ENCODE measurements around the gene AMN.

The AMN gene

GRCh38 chr14:102954081-102954789 is 31.8 kb downstream of the AMN start:
- TF ChIP-seq MAX (IDR thresholded peaks at IDR 0.05; ENCODE audit: low read depth, low read length) (no peak), POLR2A (IDR thresholded peaks at IDR 0.05; ENCODE audit: extremely low read depth, insufficient read length) (no peak)
- H3K4me3 ChIP-seq (ENCODE audit: low read depth, low read length): no peak overlapping the region
- DNase-seq (ENCODE audit: low read depth): no peak

- no peak for TF ChIP-seq POLR2A (IDR thresholded peaks at IDR 0.05; ENCODE audit: extremely low read depth, insufficient read length)
- no peak overlapping the region for H3K4me3 ChIP-seq (ENCODE audit: low read depth, low read length)
- DNase-seq (ENCODE audit: low read depth): no peak
Observed at GRCh38 chr14:102955636-102956408, 33.4 kb downstream of the AMN start.

GRCh38 chr14:102957222-102957621 is 34.8 kb downstream of the AMN start:
- no peak overlapping the region for H3K4me3 ChIP-seq (ENCODE audit: low read depth, low read length)
- TF ChIP-seq MYC (IDR thresholded peaks at IDR 0.05; ENCODE audit: low read depth, low read length): no peak
- TF ChIP-seq POLR2A (IDR thresholded peaks at IDR 0.05; ENCODE audit: extremely low read depth, insufficient read length): no peak
- no peak for TF ChIP-seq CTCF (IDR thresholded peaks at IDR 0.05; ENCODE audit: low read depth, low read length)
- no peak for TF ChIP-seq MAX (IDR thresholded peaks at IDR 0.05; ENCODE audit: low read depth, low read length)
- no peak for DNase-seq (ENCODE audit: low read depth)

GRCh38 chr14:102958461-102958860 is 36.0 kb downstream of the AMN start:
- H3K4me3 ChIP-seq (ENCODE audit: low read depth, low read length): no peak overlapping the region
- no peak for DNase-seq (ENCODE audit: low read depth)
- TF ChIP-seq CTCF (IDR thresholded peaks at IDR 0.05; ENCODE audit: low read depth, low read length) (no peak), MAX (IDR thresholded peaks at IDR 0.05; ENCODE audit: low read depth, low read length) (no peak), MYC (IDR thresholded peaks at IDR 0.05; ENCODE audit: low read depth, low read length) (no peak), POLR2A (IDR thresholded peaks at IDR 0.05; ENCODE audit: extremely low read depth, insufficient read length) (no peak)

GRCh38 chr14:102962111-102962627 is 39.7 kb downstream of the AMN start:
- DNase-seq (ENCODE audit: low read depth): no peak
- TF ChIP-seq POLR2A (IDR thresholded peaks at IDR 0.05; ENCODE audit: extremely low read depth, insufficient read length): no peak
- TF ChIP-seq MYC (IDR thresholded peaks at IDR 0.05; ENCODE audit: low read depth, low read length): no peak
- TF ChIP-seq CTCF (IDR thresholded peaks at IDR 0.05; ENCODE audit: low read depth, low read length): no peak
- no peak for TF ChIP-seq MAX (IDR thresholded peaks at IDR 0.05; ENCODE audit: low read depth, low read length)
- no peak overlapping the region for H3K4me3 ChIP-seq (ENCODE audit: low read depth, low read length)

GRCh38 chr14:102964152-102964730 is 41.8 kb downstream of the AMN start:
- no peak overlapping the region for H3K4me3 ChIP-seq (ENCODE audit: low read depth, low read length)
- DNase-seq (ENCODE audit: low read depth): no peak
- TF ChIP-seq CTCF (IDR thresholded peaks at IDR 0.05; ENCODE audit: low read depth, low read length): no peak
- no peak for TF ChIP-seq MAX (IDR thresholded peaks at IDR 0.05; ENCODE audit: low read depth, low read length)
- no peak for TF ChIP-seq MYC (IDR thresholded peaks at IDR 0.05; ENCODE audit: low read depth, low read length)
- no peak for TF ChIP-seq POLR2A (IDR thresholded peaks at IDR 0.05; ENCODE audit: extremely low read depth, insufficient read length)
